ENCODE data around the gene GMPPA.

The GMPPA gene

DNA sequence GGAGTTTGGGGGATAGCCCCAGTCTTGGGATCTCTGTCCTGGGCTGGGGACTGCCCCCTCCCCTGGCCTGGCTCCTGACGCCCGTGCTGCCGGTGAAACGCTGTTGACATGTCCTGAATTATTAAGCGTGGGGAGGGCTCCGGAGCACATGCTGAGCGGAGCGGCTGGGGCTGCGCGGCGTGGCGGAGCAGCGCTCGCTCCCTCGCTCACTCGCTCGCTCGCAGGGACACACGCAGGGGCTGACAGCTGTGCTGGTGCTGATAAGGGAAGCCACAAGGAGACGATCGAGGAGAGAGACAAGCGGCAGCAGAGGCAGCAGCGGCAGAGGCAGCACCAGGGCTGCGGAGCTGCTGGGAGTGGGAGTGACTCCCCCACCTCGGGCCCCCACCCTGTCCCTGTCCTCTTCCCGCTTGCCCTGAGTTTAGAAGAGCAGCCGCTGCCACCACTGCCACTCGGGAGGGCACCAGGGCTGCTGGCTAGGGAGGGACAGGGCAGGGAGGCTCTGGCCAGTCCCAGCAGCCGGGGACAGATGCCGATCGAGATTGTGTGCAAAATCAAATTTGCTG is 15.6 kb downstream of the GMPPA start, which contains the start of gene ASIC4:
Gene ASIC4 (plus strand): TSS at position 287 of the 566 bp plus-strand sequence. CDS start 243 bp downstream, at position 530.
- peak within 1 kb of the TSS; percentile 31 for H3K4me3 ChIP-seq (ENCODE audit: low read length)
- DNase-seq (ENCODE audit: low read depth, low spot score): peak; percentile 69

- H3K4me3 ChIP-seq (ENCODE audit: low read length): no peak overlapping the region
- no peak for DNase-seq (ENCODE audit: low read depth, low spot score)
These were observed 16.1 kb downstream of the GMPPA start for GRCh38 chr2:219514836-219515235.

- no peak overlapping the region for H3K4me3 ChIP-seq (ENCODE audit: low read length)
- DNase-seq (ENCODE audit: low read depth, low spot score): no peak
These were observed 17.4 kb downstream of the GMPPA start for GRCh38 chr2:219515874-219516629.

DNA sequence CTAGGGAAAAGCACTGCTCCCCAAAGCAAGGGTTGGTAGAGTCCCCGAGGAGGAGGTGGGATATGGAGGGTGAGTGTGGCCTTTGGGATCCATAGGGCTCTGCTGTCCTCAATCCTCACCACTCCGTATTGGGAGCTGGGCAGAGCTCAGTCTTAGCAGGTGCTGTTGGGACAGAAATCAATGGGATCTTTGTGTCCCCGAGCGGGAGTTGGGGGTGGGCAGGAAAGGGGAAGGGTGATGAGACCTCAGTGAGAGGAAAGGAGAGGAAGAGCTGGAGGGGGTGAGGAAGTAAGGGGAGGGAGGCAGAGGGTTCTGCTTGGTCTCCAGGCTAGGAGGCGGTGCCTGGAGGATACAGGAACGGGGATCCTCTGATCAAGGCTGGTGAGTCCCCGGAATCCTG is 18.2 kb downstream of the GMPPA start:
- DNase-seq (ENCODE audit: low read depth, low spot score): no peak
- H3K4me3 ChIP-seq (ENCODE audit: low read length): no peak overlapping the region

DNA sequence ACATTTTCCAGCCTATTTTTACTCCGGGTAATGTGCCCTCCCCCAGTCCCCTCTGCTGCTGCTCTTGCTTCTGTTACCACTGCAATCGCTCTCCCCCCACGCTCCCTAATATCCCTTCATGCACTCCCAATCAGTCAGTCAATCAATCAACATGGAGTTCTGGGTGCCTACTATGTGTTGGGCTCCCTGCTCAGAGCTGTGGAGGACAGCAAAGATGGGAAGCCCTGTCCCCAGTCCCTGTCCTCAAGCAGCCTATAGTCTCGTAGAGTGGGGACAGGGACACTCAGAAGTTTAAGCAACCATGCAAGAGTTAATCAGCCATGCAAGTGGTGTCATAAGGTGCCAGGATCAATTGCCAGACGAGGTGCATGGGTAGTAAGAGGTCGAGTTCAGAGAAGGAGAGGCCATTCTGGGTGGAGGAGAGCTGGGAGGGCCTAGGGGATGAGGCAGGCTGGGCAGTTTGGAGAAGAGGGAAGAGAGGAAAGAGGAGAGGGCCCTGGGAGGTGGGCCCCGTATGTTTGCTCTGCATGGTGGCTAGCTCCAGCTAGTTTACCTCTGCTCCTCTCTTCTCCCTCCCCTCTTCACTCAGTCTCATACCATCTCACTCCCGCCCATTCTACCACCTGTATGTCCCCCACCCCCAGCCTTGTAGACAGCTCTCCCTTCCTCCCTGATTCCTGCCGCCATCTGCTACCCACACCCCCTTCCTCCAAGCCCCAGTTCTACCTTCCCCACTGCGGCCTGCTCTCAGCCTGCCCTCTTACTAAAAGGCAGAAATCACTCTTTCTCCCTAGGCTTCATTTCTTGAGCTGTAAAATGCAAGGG is 19.5 kb downstream of the GMPPA start:
- no peak overlapping the region for H3K4me3 ChIP-seq (ENCODE audit: low read length)
- DNase-seq (ENCODE audit: low read depth, low spot score): no peak

DNA sequence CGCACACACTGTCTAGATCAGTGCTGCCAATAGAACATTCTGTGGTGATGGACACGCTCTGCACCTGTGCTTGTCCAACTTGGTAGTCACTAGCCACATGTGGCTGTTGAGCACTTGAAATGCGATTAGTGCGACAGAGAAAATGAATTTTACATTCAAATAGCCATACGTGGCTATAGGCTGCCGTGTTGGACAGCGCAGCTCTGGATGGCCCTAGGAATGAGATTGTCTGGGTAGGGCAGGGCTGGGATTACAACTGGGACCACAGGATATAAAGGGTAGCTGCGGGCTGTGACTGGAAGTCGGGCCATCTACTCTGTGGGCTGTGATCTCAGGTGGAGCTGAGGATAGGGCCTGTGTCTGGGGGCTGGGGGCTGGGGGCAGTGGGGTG is 20.8 kb downstream of the GMPPA start:
- H3K4me3 ChIP-seq (ENCODE audit: low read length): no peak overlapping the region
- no peak for DNase-seq (ENCODE audit: low read depth, low spot score)

- DNase-seq (ENCODE audit: low read depth, low spot score): no peak
- H3K4me3 ChIP-seq (ENCODE audit: low read length): no peak overlapping the region
These were observed 21.4 kb downstream of the GMPPA start for GRCh38 chr2:219520079-219520478.

DNA sequence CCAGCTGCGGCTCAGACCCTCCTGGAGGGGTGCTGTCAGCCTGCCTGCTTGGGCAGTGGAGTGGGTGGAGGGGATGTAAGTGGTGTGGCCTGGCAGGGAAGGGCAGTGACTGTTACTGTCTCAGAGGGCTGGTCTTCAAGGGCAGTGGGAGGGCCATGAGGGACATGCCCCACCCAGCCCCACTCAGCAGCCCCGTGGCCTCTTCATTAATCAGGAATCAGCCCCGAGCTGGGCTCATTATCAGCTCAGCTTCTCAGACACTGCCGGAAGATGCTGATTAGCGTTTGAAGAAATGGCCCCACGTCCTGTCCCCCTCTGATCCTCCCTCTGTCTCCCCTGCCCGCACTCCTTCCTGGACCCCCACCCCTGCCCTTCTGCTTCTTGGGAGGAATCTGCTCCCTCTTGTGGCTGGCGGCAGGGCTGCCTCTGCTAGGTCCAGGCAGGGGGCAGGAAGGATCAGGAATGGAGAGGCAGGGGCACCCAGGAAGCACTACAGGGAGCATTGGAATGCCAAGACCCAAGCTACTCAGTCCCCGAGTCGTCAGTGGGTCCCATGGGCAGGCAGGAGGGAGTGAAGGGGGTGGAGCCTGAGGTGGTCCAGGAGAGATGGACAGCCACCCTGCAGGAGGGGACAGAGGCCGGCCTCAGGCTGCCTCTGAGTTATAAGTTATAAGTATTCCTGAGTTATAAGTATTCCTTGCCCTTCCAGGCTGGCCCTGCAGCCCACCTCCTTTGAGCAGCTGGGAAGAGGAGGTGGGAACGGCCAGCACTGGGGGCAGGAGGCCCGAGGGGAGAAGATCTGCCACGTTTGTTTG is 22.6 kb downstream of the GMPPA start:
- DNase-seq (ENCODE audit: low read depth, low spot score): peak; percentile 37

GRCh38 chr2:219522111-219523030 is 23.7 kb downstream of the GMPPA start:
- no peak overlapping the region for H3K4me3 ChIP-seq (ENCODE audit: low read length)
- DNase-seq (ENCODE audit: low read depth, low spot score): no peak

More for the DNA sequence above, 22.6 kb downstream of the GMPPA start:
- no peak overlapping the region; the same call in 1 of the 2 replicates for H3K4me3 ChIP-seq (ENCODE audit: low read length)

- DNase-seq (ENCODE audit: low read depth, low spot score): no peak
- H3K4me3 ChIP-seq (ENCODE audit: low read length): no peak overlapping the region
These were observed 24.5 kb downstream of the GMPPA start for GRCh38 chr2:219523031-219523671.

DNA sequence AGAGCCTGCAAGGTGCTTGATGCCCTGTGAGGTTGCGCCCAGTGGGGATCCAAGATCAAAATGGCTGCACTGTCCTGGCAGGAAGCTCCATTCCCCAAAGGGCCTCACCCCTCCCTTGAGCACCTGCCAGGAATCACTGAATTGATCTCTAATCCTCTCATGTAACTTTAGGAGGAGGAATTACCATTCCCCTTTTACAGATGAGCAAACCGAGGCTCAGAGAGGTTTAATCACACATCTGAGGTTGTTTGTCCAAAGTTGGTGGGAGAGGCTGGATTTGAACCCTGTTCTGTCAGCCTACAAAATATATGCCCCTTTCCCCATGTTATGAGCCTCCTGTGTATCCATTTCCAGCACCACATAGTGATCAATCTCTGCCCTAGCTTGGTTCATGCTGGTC is 26.1 kb downstream of the GMPPA start:
- no peak for DNase-seq (ENCODE audit: low read depth, low spot score)
- no peak overlapping the region for H3K4me3 ChIP-seq (ENCODE audit: low read length)

- no peak overlapping the region for H3K4me3 ChIP-seq (ENCODE audit: low read length)
- DNase-seq (ENCODE audit: low read depth, low spot score): no peak
These were observed 27.0 kb downstream of the GMPPA start for GRCh38 chr2:219525533-219526232.

DNA sequence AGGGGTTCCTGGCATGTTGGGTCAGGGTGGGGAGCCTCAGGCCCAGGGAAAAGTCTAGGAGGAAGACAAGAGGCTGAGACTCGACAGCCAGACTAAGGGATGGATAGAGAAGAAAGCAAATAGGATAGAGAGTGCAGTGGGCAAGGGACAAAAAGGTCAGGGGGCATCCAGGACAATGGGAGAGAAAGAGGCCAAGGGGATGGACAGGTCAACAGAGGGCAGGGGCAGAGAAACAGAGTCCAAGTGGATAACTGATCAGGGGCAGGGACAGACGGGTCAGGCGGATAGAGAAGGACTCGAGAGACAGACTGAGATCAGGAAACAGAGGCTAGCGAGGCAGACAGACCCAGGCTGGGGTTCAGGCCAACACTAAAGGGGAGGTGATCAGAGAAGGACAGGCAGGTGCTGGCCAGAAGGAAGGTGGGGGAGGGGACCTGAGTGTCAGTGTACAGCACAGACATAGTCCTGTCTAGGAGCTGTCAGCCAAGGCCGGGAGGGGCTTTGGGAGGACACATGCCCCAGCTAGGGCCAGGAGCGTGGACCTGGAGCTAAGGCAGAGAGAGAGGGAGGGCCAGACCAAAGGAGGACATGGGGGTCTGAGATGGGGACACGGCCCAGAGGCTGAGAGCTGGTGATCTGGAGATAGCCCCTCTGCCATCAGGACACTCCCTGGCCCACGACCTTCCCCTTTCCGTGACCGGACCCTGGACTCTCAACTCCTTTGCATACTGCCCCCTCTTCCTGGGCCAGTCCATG is 27.8 kb downstream of the GMPPA start:
- H3K4me3 ChIP-seq (ENCODE audit: low read length): no peak overlapping the region
- DNase-seq (ENCODE audit: low read depth, low spot score): no peak

DNA sequence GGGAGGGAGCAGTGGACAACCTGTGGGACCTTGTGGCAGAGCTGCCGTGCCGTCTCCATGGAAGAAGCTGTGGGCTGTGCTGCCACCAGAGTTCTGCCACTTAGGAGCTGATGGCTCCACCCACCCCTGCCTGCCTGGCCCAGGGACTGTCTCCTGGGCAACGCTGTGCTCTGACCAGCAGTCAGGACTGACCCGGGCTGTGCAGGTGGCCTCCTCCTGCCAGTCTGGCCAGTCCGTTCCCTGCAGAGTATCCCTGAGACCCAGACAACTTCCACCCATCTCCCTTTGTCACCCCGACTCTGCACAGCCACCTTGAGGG is 28.3 kb downstream of the GMPPA start:
- no peak overlapping the region for H3K4me3 ChIP-seq (ENCODE audit: low read length)
- no peak for DNase-seq (ENCODE audit: low read depth, low spot score)

- no peak overlapping the region for H3K4me3 ChIP-seq (ENCODE audit: low read length)
- DNase-seq (ENCODE audit: low read depth, low spot score): no peak
These were observed 28.8 kb downstream of the GMPPA start for GRCh38 chr2:219527472-219527871.

DNA sequence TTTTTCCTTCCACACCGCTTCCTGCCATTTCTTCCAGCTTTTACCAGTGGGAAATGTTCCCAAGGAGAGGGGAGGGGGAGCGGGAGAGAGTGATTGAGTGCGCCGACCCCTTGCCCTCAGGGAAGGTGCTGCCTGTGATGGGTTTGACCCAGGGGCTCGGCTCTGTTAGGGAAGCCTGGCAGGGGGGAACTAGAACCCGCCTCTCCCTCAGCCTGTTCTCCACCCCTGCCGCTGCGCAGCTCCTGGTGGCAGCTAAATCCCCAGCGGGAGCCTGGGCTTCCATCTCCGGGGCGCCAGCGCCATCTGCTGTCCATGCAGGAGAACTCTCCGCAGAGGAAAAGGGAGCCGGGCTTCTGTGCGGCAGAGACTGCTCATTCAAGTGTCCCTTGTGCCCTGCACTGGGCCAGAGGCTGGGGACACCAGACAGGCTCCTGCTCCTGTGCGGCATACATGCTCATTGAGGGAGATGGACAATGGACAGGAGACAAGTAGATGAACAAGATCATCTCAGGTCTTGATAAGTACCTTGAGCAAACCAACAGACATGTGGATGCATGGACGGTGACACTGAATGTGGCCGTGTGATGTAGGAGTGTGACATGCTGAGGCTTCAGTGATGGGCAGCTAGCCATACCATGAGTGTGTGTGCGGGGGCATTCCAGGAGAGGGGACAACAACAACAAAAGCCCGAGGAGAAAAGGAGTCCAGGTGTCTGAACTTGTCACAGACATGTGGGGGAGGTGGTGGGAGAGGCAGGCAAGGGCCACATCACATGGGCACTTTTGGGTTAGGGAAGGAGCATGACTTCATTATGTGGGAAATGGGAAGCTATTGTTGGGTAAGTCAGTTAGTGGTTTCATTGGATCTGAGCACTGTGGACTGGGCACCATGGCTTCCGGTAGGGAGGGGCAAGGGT is 31.6 kb downstream of the GMPPA start:
- no peak overlapping the region for H3K4me3 ChIP-seq (ENCODE audit: low read length)
- peak; percentile 71 for DNase-seq (ENCODE audit: low read depth, low spot score)

Measured in Jurkat, Clone E6-1 (cell line).